Nephron progenitor cell (in vitro differentiated cells): ENCODE results near the gene ISG20L2.

ENCODE experiments used
- DNase-seq: peaks from one replicate; pipeline ENCODE4 v3.0.0; 2021
- H3K27ac Mint-ChIP-seq: 2 replicates; pipeline ENCODE4 v1.8.0; 2021; ENCODE audit warnings: mild to moderate bottlenecking, moderate library complexity, mixed read lengths
- H3K27me3 Mint-ChIP-seq: 2 replicates; pipeline ENCODE4 v1.8.0; 2021; ENCODE audit warnings: mild to moderate bottlenecking, low read depth, mixed read lengths; ENCODE audit not compliant: poor library complexity
- H3K36me3 Mint-ChIP-seq: 2 replicates; pipeline ENCODE4 v1.8.0; 2021; ENCODE audit warnings: low read depth, mixed read lengths
- H3K4me1 Mint-ChIP-seq: 2 replicates; pipeline ENCODE4 v1.8.0; 2021; ENCODE audit warnings: mixed read lengths
- H3K4me3 Mint-ChIP-seq: 2 replicates; pipeline ENCODE4 v1.8.0; 2021; ENCODE audit warnings: mild to moderate bottlenecking, moderate library complexity, mixed read lengths
- H3K9me3 Mint-ChIP-seq: 2 replicates; pipeline ENCODE4 v1.8.0; 2021; ENCODE audit warnings: mild to moderate bottlenecking, moderate library complexity, mixed read lengths
- CTCF ChIP-seq: fragments of 200-600 bp; sonication (generic); IDR thresholded peaks from 2 replicates; pipeline ENCODE4 v1.5.0; 2021; ENCODE audit warnings: antibody characterized with exemption

ISG20L2 gene

GRCh38 chr1:156704930-156705320 is 23.6 kb downstream of the ISG20L2 start:
- Mint-ChIP-seq H3K4me1 (peaks cover 82% of the 10 kb centered on the region), H3K9me3 (no peaks in the 10 kb centered on the region), H3K4me3 (peak overlapping the region; percentile 95), H3K36me3 (peaks cover 31% of the 10 kb centered on the region), H3K27ac (peak overlapping the region; percentile 98), H3K27me3 (peaks cover 3% of the 10 kb centered on the region)
- peak; percentile 50 for DNase-seq
- TF ChIP-seq CTCF = no peak

- Mint-ChIP-seq H3K27ac (peak overlapping the region; percentile 62), H3K27me3 (peaks cover under 1% of the 10 kb centered on the region)
Observed at GRCh38 chr1:156704166-156704711, 24.3 kb downstream of the ISG20L2 start.

GRCh38 chr1:156703741-156704140 is 24.8 kb downstream of the ISG20L2 start:
- DNase-seq = no peak
- H3K27ac Mint-ChIP-seq = peak overlapping the region; percentile 62
- H3K4me1 Mint-ChIP-seq = peaks cover 82% of the 10 kb centered on the region
- peak overlapping the region; percentile 95 for H3K4me3 Mint-ChIP-seq
- H3K9me3 Mint-ChIP-seq = no peaks in the 10 kb centered on the region
- H3K27me3 Mint-ChIP-seq = no peaks in the 10 kb centered on the region
- peaks cover 43% of the 10 kb centered on the region for H3K36me3 Mint-ChIP-seq
- TF ChIP-seq CTCF = no peak

More at GRCh38 chr1:156704166-156704711, 24.3 kb downstream of the ISG20L2 start:
- no peak for DNase-seq
- peaks cover 82% of the 10 kb centered on the region for H3K4me1 Mint-ChIP-seq
- H3K4me3 Mint-ChIP-seq = peak overlapping the region; percentile 95
- H3K36me3 Mint-ChIP-seq = peaks cover 38% of the 10 kb centered on the region
- TF ChIP-seq CTCF = no peak
- H3K9me3 Mint-ChIP-seq = no peaks in the 10 kb centered on the region

- peaks cover 82% of the 10 kb centered on the region for H3K4me1 Mint-ChIP-seq
Observed at GRCh38 chr1:156703336-156703735, 25.2 kb downstream of the ISG20L2 start.

GRCh38 chr1:156700736-156701531 is 27.6 kb downstream of the ISG20L2 start:
- Mint-ChIP-seq H3K27ac (peak overlapping the region; percentile 78), H3K9me3 (no peaks in the 10 kb centered on the region), H3K27me3 (peaks cover 4% of the 10 kb centered on the region), H3K4me3 (peak overlapping the region; percentile 95), H3K4me1 (peaks cover 83% of the 10 kb centered on the region), H3K36me3 (peaks cover 62% of the 10 kb centered on the region)
- no peak for TF ChIP-seq CTCF
- no peak for DNase-seq

More at GRCh38 chr1:156703336-156703735, 25.2 kb downstream of the ISG20L2 start:
- Mint-ChIP-seq H3K36me3 (peaks cover 47% of the 10 kb centered on the region), H3K4me3 (peak overlapping the region; percentile 95), H3K27me3 (no peaks in the 10 kb centered on the region), H3K27ac (peak overlapping the region; percentile 98), H3K9me3 (no peaks in the 10 kb centered on the region)
- DNase-seq = no peak
- no peak for TF ChIP-seq CTCF
